Skeletal muscle satellite cell (primary cell): Measurements from ENCODE around the gene MUC3A.
"Not testable (repeated sequence)": the region's sequence is repeated elsewhere in the genome, so short reads cannot be mapped to it uniquely, and the experiment has no call there.

Experiments used
- H3K27me3 ChIP-seq: 2 replicates; pipeline ENCODE4 v1.7.0; 2013; ENCODE audit warnings: low read length; ENCODE audit not compliant: control insufficient read depth, insufficient read depth
- H3K36me3 ChIP-seq: 2 replicates; pipeline ENCODE4 v1.7.0; 2013; ENCODE audit warnings: mild to moderate bottlenecking, control low read depth, low read length; ENCODE audit not compliant: insufficient read depth
- H3K4me1 ChIP-seq: 2 replicates; pipeline ENCODE4 v1.7.0; 2013; ENCODE audit warnings: low read length; ENCODE audit not compliant: control insufficient read depth, insufficient read depth
- H3K4me2 ChIP-seq: 2 replicates; pipeline ENCODE4 v1.7.0; 2013; ENCODE audit warnings: mild to moderate bottlenecking, low read length
- H3K4me3 ChIP-seq: 2 replicates; pipeline ENCODE4 v1.7.0; 2013; ENCODE audit warnings: low read length
- H3K9ac ChIP-seq: 2 replicates; pipeline ENCODE4 v1.7.0; 2013; ENCODE audit warnings: mild to moderate bottlenecking, low read depth, low read length, moderate library complexity
- H3K9me3 ChIP-seq: replicated peaks from 2 replicates; pipeline ENCODE4 v1.7.0; 2013; ENCODE audit warnings: mild to moderate bottlenecking, control low read depth, low read length

MUC3A gene

DNA sequence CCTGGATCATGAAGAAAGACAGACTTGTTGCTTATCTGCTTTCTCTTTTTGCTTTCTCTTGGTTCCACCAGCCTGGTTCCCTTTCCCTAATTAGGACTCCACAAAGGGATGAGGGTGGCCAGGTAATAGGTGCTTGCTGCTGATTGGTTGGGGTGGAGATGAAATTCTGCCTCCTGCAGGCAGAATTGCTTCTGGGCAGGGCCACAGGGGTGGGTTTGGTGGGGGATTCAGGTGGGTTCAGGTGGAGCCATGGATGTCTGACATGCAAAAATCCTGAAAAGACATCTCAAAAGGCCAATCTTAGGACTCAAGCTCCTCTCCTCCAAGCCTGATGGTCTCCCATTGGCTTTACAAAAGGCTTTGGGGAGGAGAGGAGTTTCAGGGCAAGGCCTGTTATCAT is 28.3 kb upstream of the MUC3A start:
- Histone ChIP-seq H3K36me3 (no peaks in the 10 kb centered on the region), H3K4me3 (no peak overlapping the region), H3K9me3 (no peaks in the 10 kb centered on the region), H3K27me3 (peaks cover 28% of the 10 kb centered on the region), H3K9ac (no peak overlapping the region), H3K4me2 (no peak overlapping the region), H3K4me1 (no peaks in the 10 kb centered on the region)

DNA sequence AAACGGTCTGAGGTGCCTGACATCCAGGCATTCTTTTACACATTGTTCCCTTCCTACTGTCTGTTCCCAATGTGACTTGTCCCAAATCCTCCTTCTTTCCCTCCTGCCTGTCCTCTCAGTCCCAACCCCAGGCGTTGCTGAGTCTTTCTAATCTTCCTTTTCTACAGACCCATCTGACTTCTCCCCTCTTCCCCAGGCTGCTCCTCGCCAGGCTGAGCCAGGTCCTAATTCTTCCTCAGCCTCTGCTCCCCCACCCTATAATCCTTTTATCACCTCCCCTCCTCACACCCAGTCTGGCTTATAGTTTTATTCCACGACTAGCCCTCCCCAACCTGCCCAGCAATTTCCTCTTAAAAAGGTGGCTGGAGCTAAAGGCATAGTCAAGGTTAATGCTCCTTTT is 25.7 kb upstream of the MUC3A start:
- peaks cover 24% of the 10 kb centered on the region for H3K27me3 ChIP-seq
- not testable (repeated sequence) for H3K4me2 ChIP-seq, H3K9ac ChIP-seq, H3K4me1 ChIP-seq, H3K9me3 ChIP-seq, H3K36me3 ChIP-seq, H3K4me3 ChIP-seq

DNA sequence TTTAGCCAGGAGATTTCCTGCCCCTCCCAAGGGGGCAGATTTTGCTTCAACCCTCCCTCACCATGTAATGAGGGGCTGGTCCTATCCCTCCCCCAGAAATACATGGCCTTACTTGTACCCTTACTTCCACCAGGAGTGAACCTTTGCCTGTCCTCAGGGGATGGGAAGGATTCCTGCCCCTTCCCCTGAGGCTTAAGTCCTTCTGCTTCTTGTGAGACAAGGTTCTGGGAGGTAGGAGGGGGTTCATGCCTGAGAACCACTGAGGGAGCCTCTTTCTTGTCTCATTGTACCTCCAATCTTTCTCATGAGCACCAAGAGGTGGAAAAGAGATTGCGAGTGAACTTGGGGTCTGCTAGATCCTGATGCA is 19.5 kb upstream of the MUC3A start:
- Histone ChIP-seq H3K36me3 (no peaks in the 10 kb centered on the region), H3K9me3 (no peaks in the 10 kb centered on the region), H3K4me1 (no peaks in the 10 kb centered on the region), H3K27me3 (peaks cover 19% of the 10 kb centered on the region), H3K4me2 (no peak overlapping the region), H3K9ac (no peak overlapping the region), H3K4me3 (no peak overlapping the region)

DNA sequence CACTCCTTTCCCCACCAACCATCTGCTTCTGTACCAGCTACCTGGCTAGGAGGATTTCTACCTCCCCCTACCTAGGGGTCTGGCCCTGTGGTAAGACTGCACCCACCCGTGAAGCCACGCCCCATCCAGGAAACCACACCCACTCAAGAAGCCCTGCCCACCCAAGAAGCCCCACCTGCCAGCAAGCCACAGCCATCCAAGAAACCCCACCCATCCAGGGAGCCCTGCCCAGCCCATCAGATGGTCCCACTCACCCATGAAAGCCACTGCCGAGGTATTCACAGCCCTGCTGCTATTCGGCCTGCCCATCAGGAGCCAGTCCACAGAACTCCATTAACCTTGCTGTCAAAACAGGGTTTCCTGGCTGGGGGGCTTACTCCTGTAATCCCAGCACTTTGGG is 15.6 kb upstream of the MUC3A start:
- Histone ChIP-seq H3K4me3 (no peak overlapping the region), H3K4me1 (no peaks in the 10 kb centered on the region), H3K9me3 (no peaks in the 10 kb centered on the region), H3K36me3 (no peaks in the 10 kb centered on the region), H3K4me2 (no peak overlapping the region), H3K27me3 (peaks cover 15% of the 10 kb centered on the region), H3K9ac (no peak overlapping the region)

DNA sequence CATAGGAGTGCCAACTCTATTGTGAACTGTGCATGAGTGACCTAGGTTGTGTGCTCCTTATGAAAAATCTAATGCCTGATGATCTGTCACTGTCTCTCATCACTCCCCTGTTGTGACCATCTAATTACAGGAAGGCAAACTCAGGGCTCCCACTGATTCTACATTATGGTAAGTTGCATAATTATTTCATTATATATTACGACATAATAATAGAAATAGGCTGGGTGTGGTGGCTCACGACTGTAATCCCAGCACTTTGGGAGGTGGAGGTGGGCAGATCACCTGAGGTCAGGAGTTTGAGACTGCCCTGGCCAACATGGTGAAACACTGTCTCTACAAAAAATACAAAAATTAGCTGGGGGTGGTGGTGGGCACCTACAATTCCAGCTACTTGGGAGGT is 14.0 kb upstream of the MUC3A start:
- H3K9ac ChIP-seq, H3K4me2 ChIP-seq, H3K4me3 ChIP-seq, H3K27me3 ChIP-seq, H3K36me3 ChIP-seq, H3K4me1 ChIP-seq, H3K9me3 ChIP-seq: not testable (repeated sequence)

DNA sequence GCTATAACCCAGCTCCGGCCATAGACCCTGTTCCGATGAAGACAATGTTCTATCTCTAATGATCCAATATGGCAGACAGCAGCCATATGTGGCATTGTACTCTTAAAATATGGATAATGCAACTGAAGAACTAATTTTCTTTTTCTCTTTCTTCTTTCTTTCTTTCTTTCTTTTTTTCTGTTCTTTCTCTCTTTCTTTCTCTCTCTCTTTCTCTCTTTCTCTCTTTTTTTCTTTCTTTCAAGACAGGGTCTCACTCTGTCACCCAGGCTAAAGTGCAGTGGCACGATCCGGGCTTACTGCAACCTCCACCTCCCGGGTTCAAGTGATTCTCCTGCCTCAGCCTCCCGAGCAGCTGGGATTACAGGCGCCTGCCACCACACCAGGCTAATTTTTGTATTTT is 13.2 kb upstream of the MUC3A start:
- not testable (repeated sequence) for H3K4me3 ChIP-seq, H3K4me2 ChIP-seq, H3K9ac ChIP-seq, H3K27me3 ChIP-seq, H3K36me3 ChIP-seq, H3K9me3 ChIP-seq, H3K4me1 ChIP-seq

DNA sequence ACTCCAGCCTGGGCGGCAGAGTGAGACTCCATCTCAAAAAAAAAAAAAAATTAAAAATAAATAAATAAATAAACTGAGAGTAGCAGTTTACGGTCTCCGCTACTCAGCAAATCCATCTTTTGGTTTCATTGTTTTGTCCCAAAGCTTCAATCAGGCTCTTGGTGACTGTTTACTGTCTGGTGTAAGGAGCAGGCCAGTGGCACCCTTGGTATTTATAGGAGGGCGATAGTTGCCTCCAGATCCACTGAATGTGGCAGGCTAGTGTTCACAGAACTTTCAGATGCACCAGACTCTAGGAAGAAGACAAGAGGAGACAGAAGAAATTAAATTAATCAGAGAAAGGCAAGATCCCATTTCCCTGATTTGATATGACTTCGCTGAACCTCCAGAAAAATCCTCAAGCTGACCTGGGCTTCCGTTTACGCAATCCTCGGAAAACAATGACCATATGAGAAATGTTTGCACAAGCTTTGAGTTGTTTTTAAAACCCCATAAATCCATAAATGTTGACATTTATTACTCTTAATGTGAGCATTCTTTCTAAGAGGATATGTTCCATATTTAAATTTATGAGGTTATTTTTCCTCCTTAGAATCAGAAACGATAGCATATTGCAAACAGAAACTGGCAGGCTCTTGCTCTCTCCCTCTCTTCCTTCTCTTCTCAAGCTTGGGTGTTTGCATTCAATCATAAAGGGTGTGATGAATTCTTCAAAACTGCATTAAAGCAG is 7.1 kb upstream of the MUC3A start:
- no peaks in the 10 kb centered on the region for H3K9me3 ChIP-seq
- H3K4me1 ChIP-seq = no peaks in the 10 kb centered on the region
- no peaks in the 10 kb centered on the region for H3K36me3 ChIP-seq
- H3K9ac ChIP-seq = no peak overlapping the region
- H3K4me2 ChIP-seq = no peak overlapping the region
- peaks cover 12% of the 10 kb centered on the region for H3K27me3 ChIP-seq
- no peak overlapping the region for H3K4me3 ChIP-seq

DNA sequence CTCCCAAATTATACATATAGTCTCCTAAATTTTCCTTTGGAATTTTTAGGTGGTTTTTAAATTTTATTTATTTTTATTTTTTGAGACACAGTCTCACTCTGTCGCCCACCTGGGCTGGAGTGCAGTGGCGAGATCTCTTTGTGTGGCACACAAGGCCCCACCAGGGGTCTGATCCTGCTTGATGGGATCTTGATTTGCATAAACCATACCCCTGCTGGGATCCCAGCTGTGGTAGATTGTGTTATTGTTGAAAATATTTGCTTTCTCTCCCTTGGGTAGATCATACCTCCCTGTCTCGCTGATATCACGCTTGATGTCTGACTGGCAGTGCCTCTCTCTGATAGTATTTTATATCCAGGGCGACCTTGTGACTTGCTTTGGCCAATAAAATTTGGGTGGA is 5.6 kb upstream of the MUC3A start:
- H3K9ac ChIP-seq = no peak overlapping the region
- H3K4me1 ChIP-seq = no peaks in the 10 kb centered on the region
- H3K27me3 ChIP-seq = peaks cover 12% of the 10 kb centered on the region
- H3K36me3 ChIP-seq = no peaks in the 10 kb centered on the region
- no peak overlapping the region for H3K4me3 ChIP-seq
- no peaks in the 10 kb centered on the region for H3K9me3 ChIP-seq
- no peak overlapping the region for H3K4me2 ChIP-seq

DNA sequence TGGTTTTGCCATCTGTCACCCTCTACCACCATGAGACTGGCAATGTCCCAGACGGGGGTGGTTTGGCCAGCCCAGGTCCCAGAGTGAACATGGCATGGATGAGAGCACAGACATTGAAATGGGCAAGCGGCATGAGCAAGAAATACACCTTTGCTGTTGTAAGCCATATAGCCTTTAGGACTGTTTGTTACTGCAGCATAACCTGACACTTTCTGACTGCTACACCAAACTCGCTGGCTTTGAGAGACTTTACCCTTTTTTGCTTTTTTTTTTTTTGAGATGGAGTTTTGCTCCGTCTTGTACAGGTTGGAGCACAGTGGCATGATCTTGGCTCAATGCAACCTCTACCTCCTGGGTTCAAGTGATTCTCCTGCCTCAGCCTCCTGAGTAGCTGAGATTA is 5.2 kb upstream of the MUC3A start:
- H3K4me1 ChIP-seq = no peaks in the 10 kb centered on the region
- H3K9me3 ChIP-seq = no peaks in the 10 kb centered on the region
- H3K27me3 ChIP-seq = peaks cover 16% of the 10 kb centered on the region
- no peak overlapping the region for H3K4me2 ChIP-seq
- H3K4me3 ChIP-seq = no peak overlapping the region
- no peak overlapping the region for H3K9ac ChIP-seq
- H3K36me3 ChIP-seq = no peaks in the 10 kb centered on the region

DNA sequence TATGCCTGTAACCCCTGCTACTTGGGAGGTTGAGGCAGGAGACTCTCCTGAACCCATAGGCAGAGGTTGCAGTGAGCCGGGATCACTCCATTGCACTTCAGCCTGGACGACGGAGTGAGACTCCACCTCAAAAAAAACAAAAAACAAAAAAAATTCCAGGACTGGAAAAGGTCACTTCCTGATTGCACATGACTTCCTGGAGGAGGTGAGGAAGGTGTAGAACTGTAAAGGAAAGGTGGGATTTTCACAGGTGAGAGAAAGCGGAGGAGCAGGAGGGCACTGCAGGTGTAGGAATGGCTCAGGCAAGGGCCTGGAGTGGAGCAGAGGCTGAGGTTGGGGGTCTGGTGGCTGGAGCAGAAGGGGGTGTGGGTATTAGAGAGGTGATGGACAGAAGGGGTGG is 3.2 kb upstream of the MUC3A start:
- Histone ChIP-seq H3K36me3 (no peaks in the 10 kb centered on the region), H3K4me2 (no peak overlapping the region), H3K4me3 (no peak overlapping the region), H3K9me3 (no peaks in the 10 kb centered on the region), H3K9ac (no peak overlapping the region), H3K27me3 (peaks cover 36% of the 10 kb centered on the region), H3K4me1 (no peaks in the 10 kb centered on the region)

DNA sequence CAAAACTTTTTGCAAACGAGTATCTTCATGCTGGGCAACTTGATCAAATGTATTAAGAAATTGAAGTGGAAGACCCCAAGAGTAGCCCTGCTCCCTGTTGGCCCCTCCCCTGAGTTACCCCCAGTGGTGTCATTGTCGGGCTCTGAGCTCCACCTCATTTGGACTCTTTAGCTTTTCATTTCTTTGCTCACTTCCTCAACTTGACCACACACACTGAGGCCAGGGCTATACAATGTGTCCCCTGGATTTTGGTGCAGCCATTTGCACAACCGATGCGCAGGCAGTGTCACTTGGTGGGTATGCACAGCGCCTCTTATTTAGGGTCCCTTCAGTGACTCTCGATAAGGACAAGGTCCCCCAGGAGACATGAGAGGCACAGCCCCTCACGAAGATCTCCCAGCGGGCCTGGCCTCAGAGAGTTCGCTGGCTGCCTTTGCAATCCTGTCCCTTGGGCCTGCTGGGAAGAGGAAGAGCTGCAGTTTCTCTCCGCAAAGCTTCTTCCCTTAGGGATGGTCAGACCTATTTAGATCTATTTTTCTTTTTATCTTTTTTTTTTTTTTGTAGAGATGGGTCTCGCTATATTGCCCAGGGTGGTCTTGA is 2.5 kb upstream of the MUC3A start:
- H3K4me2 ChIP-seq = no peak overlapping the region
- no peak overlapping the region for H3K4me3 ChIP-seq
- H3K9me3 ChIP-seq = no peaks in the 10 kb centered on the region
- H3K36me3 ChIP-seq = no peaks in the 10 kb centered on the region
- no peak overlapping the region for H3K9ac ChIP-seq
- no peaks in the 10 kb centered on the region for H3K4me1 ChIP-seq
- peaks cover 43% of the 10 kb centered on the region for H3K27me3 ChIP-seq

DNA sequence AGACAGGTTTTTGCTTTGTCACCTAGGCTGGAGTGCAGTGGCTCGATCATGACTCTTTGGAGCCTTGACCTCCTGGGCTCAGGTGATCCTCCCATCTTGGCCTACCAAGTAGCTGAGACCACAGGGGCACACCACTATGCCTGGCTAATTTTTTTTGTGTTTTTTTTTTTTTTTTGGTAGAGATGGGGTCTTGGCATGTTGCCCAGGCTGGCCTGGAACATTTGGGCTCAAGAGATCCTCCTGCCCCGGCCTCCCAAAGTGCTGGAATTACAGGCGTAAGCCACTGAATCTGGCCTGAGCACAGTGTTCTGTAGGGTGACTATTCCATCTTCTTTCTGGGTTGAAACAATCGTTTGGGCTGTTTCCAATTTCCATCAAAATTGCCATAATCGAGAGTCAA is 1.5 kb upstream of the MUC3A start:
- Histone ChIP-seq H3K4me2 (no peak overlapping the region), H3K4me1 (no peaks in the 10 kb centered on the region), H3K9me3 (no peaks in the 10 kb centered on the region), H3K36me3 (no peaks in the 10 kb centered on the region), H3K9ac (no peak overlapping the region), H3K4me3 (no peak overlapping the region), H3K27me3 (peaks cover 51% of the 10 kb centered on the region)
